ENCODE data around the gene COL24A1.

COL24A1 gene

GRCh38 chr1:86175756-86176155 lies 19.2 kb upstream of the COL24A1 start:
- ATAC-seq (ENCODE audit: insufficient read depth, low read depth), result no peak
- TF ChIP-seq EZH2 (IDR thresholded peaks at IDR 0.05; ENCODE audit: borderline replicate concordance, low read depth, low read length, severe bottlenecking), result no peak
- TF ChIP-seq CTCF (IDR thresholded peaks at IDR 0.05; ENCODE audit: borderline replicate concordance, extremely low read depth, low read length, poor library complexity, severe bottlenecking), result no peak
- Histone ChIP-seq H3K4me3 (ENCODE audit: low read depth in 1 of 2, low read length in 2 of 2) (no peak overlapping the region), H3K4me1 (ENCODE audit: insufficient read depth, low read length) (no peaks in the 10 kb centered on the region), H3K36me3 (ENCODE audit: insufficient read depth, low read length) (no peaks in the 10 kb centered on the region), H3K9me3 (ENCODE audit: insufficient read depth, low read length, severe bottlenecking) (no peaks in the 10 kb centered on the region), H3K79me2 (ENCODE audit: insufficient read depth, low read length) (no peaks in the 10 kb centered on the region), H3K27ac (ENCODE audit: low read length) (no peak overlapping the region), H2AFZ (ENCODE audit: low read depth, low read length) (no peak overlapping the region), H3K4me2 (ENCODE audit: insufficient read depth, low read length) (no peak overlapping the region), H3K27me3 (ENCODE audit: insufficient read depth, low read length, poor library complexity) (no peaks in the 10 kb centered on the region), H4K20me1 (ENCODE audit: insufficient read depth, low read length) (no peaks in the 10 kb centered on the region), H3K9ac (ENCODE audit: low read depth, low read length) (no peak overlapping the region)
- DNase-seq, result no peak

- no peaks in the 10 kb centered on the region for H3K36me3 ChIP-seq (ENCODE audit: insufficient read depth, low read length)
- H3K4me3 ChIP-seq (ENCODE audit: low read depth in 1 of 2, low read length in 2 of 2), result no peak overlapping the region
- H3K27ac ChIP-seq (ENCODE audit: low read length), result no peak overlapping the region
- TF ChIP-seq EZH2 (IDR thresholded peaks at IDR 0.05; ENCODE audit: borderline replicate concordance, low read depth, low read length, severe bottlenecking), result no peak
- TF ChIP-seq CTCF (IDR thresholded peaks at IDR 0.05; ENCODE audit: borderline replicate concordance, extremely low read depth, low read length, poor library complexity, severe bottlenecking), result no peak
- H3K4me2 ChIP-seq (ENCODE audit: insufficient read depth, low read length), result no peak overlapping the region
- ATAC-seq (ENCODE audit: insufficient read depth, low read depth), result no peak
- H3K9me3 ChIP-seq (ENCODE audit: insufficient read depth, low read length, severe bottlenecking), result no peaks in the 10 kb centered on the region
- H2AFZ ChIP-seq (ENCODE audit: low read depth, low read length), result no peak overlapping the region
- DNase-seq, result no peak
- H3K9ac ChIP-seq (ENCODE audit: low read depth, low read length), result no peak overlapping the region
- H3K79me2 ChIP-seq (ENCODE audit: insufficient read depth, low read length), result no peaks in the 10 kb centered on the region
- no peaks in the 10 kb centered on the region for H3K27me3 ChIP-seq (ENCODE audit: insufficient read depth, low read length, poor library complexity)
- H4K20me1 ChIP-seq (ENCODE audit: insufficient read depth, low read length), result no peaks in the 10 kb centered on the region
- no peaks in the 10 kb centered on the region for H3K4me1 ChIP-seq (ENCODE audit: insufficient read depth, low read length)
These were observed 13.1 kb upstream of the COL24A1 start for GRCh38 chr1:86169625-86170024.

GRCh38 chr1:86159800-86160199 lies 3.2 kb upstream of the COL24A1 start:
- no peaks in the 10 kb centered on the region for H3K36me3 ChIP-seq (ENCODE audit: insufficient read depth, low read length)
- no peak overlapping the region for H3K4me3 ChIP-seq (ENCODE audit: low read depth in 1 of 2, low read length in 2 of 2)
- H3K9me3 ChIP-seq (ENCODE audit: insufficient read depth, low read length, severe bottlenecking), result peaks cover 3% of the 10 kb centered on the region
- no peaks in the 10 kb centered on the region for H3K79me2 ChIP-seq (ENCODE audit: insufficient read depth, low read length)
- no peak overlapping the region for H3K4me2 ChIP-seq (ENCODE audit: insufficient read depth, low read length)
- TF ChIP-seq CTCF (IDR thresholded peaks at IDR 0.05; ENCODE audit: borderline replicate concordance, extremely low read depth, low read length, poor library complexity, severe bottlenecking), result no peak
- no peak for TF ChIP-seq EZH2 (IDR thresholded peaks at IDR 0.05; ENCODE audit: borderline replicate concordance, low read depth, low read length, severe bottlenecking)
- DNase-seq (no peak), ATAC-seq (ENCODE audit: insufficient read depth, low read depth) (no peak)
- H3K9ac ChIP-seq (ENCODE audit: low read depth, low read length), result no peak overlapping the region
- H3K27me3 ChIP-seq (ENCODE audit: insufficient read depth, low read length, poor library complexity), result no peaks in the 10 kb centered on the region
- H3K4me1 ChIP-seq (ENCODE audit: insufficient read depth, low read length), result no peaks in the 10 kb centered on the region
- no peak overlapping the region for H2AFZ ChIP-seq (ENCODE audit: low read depth, low read length)
- no peaks in the 10 kb centered on the region for H4K20me1 ChIP-seq (ENCODE audit: insufficient read depth, low read length)
- H3K27ac ChIP-seq (ENCODE audit: low read length), result no peak overlapping the region
